HG03469 (cell line): ENCODE data around the gene RC3H2.
"Not testable (repeated sequence)": the region's sequence is repeated elsewhere in the genome, so short reads cannot be mapped to it uniquely, and the experiment has no call there.

ENCODE experiments used
- ATAC-seq: cut with Tn5 transposase; IDR thresholded peaks from one replicate; pipeline ENCODE4 v1.9.1; 2021; ENCODE audit warnings: mild to moderate bottlenecking, moderate library complexity, moderate number of reproducible peaks; ENCODE audit not compliant: unreplicated experiment

The RC3H2 gene

DNA sequence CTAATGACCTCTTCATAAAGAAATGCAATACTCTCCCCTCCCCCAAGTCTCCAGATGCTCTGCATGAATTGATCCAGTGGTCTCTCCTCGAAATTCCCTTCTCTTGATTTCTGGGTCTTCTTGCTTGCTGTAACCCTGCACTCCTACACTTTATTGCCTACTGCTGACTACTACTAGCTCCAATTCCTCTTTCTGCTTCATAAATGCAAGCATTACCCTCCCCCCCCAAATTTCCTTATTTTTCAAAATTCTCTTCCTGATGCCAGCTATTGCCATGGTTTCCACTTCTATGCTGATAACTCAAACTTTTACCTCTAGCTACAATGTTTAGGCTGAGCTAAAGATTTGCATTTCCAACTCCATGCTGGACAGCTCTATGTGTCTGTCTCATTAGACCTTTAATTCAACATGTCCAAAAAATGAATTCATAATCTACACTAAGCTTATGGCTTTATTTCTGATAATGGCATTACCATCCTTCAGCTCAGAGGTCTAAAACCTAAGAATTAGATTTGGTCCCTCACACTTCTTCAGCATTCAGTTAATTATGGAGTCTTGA is 24.7 kb upstream of the RC3H2 start:
- no peak for ATAC-seq

DNA sequence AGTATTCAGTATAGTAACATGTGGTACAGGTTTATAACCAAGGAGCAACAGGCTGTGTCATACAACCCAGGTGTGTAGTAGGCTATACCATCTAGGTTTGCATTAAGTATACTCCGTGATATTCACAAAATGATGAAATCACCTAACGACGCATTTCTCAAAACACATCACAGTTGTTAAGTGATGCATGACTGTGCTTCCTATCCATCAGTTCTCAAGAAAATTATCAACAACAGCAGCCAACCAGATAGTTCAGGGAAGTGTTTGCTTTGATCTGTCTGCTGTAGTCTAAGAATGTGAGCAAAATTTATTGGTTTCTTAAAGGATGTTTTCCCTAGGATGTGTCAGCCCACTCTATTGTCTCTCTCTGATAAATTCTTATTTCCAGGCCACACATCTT is 18.8 kb upstream of the RC3H2 start:
- ATAC-seq = no peak

DNA sequence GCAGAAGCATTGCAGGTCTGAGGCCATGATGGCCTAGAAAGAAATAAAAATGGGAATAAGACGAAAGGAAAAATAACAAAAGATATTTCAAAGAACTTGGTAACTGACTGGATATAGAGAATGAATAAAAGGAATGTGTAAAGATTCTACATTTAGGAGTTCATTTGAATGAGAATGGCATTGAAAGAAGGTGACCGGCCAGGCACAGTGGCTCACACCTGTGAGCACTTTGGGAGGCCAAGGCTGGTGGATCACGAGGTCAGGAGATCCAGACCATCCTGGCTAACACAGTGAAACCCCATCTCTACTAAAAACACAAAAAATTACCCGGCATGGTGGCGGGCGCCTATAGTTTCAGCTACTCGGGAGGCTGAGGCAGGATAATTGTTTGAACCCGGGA is 17.6 kb upstream of the RC3H2 start:
- ATAC-seq = no peak

DNA sequence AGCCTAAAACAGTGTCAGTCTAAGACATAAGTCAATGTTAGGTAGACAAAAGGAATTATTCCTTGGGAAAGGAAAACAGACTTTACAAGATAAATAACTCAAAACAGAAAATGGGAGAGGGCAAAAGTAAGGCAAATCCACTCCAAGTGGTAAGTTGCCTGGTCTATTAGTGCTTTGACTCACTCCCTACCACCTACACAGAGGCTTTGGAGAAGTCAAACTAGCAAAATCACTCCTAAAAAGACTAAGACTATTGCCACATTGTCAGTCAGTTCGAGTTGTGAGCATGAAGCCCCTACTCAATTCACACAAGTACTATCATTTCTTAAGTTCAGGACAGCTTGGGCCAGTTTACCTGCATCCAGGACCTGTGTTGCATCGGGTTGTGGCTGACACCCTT is 13.2 kb upstream of the RC3H2 start:
- ATAC-seq = no peak

DNA sequence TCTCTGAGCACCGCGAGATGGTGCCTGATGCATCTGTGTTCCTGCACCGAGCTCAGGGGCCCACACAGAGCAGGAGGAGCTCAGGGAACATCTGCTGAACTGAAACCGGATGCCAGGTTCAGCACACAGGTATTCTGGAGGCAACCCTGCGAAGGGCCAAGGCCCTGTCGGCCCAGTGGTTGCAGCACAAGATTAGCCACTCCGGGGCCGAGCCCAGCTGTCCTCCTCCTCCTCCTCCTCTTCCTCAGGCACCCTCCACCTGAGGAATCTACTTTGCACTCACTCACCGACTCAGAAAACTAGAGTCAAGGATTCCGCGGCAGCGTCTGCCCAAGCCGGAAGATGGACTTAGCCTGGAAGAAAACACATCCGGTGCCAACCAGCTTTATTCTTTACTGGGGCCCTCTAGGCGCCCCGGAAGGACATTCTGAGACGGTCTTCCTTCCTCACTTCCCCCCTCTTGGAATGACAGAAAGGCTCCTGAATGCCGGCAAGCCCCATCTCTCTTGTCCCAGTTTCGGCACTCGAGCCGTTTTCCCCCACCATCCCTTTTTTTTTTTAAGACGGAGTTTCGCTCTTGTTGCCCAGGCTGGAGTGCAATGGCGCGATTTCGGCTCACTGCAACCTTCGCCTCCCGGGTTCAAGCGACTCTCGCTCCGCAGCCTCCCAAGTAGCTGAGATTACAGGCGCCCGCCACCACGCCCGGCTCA is 8.0 kb upstream of the RC3H2 start, which contains the start of gene ZBTB6:
Gene ZBTB6 (minus strand): TSS at position 360 of the 710 bp plus-strand sequence. CDS start 1,251 bp downstream, outside the sequence.
- peak; percentile 88 for ATAC-seq

DNA sequence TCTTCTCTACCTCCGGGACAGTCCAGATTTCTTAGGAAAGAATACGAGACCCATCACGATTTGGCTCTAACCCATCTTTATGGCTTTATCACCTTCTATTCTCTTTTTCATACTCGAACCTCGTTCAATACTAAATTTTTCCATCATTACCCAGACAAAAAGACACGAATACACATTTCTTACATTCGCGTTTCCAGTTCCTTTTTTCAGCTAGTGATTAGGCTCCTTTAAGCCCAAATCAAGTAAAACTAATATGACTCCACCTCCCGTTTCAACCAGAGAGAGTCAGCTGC is 7.5 kb upstream of the RC3H2 start:
- no peak for ATAC-seq

DNA sequence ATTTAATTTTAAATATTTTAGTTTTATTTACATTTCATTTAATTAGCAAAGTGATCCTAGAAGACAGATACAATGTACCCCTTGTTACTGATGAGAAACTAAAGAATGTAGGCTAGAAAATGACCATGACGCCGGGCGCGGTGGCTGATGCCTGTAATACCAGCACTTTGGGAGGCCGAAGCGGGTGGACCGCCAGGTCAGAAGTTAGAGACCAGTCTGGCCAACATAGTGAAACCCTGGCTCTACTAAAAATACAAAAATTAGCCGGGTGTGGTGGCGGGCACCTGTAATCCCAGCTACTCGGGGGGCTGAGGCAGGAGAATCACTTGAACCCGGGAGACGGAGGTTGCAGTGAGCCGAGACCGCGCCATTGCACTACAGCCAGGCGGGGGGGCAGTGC is 963 bp upstream of the RC3H2 start:
- not testable (repeated sequence) for ATAC-seq

DNA sequence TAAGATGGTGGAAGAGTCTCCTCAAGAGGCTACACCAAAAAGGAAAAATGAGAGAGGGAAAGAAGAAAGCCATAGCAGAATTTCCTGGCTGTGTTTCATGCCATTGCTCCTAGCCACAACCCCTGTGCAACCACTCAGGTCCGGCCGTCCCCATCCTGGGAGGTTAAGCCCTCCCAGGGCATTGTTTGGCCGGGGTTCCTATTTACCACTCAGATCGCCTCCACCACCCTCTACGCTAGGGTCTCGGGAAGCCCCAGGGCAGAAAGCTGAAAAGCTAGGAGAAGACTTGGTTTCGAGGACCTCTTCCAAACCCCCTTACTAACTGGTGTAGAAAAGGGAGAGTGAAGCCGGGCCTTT is 715 bp downstream of the RC3H2 start:
- peak; percentile 4 for ATAC-seq

DNA sequence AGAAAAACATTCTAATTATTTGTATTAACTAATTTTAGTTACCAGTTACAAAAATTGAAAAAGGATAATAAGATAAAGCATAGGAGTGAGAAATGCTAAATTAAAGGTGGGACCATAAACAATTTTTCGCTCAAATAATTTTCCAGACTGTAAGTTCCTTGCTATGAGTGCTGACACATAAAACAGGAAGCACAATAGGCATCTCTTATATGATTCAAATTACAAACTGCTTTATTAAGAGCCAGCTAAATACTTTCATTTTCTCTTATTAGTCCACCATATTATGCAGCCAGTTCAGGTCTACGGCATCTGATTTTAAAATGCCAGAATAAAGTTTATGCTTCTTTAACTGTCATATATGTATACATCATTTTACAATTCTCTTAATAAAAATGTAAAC is 4.4 kb downstream of the RC3H2 start:
- no peak for ATAC-seq

DNA sequence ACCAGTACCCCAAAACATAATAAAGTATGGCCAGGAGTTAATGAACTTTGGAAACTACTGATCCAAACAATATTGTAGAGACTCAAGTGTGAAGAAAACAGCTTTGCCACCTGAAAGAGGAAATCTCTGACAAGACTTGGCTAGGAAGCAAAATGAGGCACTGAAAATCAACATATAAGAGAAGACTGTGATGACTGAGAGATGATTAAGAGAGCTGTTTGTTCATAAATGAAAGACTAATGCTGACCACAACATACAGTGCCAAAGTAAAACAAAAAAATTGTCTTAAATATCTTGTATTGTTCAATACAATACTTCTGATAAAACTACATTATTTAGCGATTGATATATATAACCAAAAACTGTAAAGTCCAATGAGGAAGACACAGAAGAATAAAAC is 7.2 kb downstream of the RC3H2 start:
- ATAC-seq = no peak

DNA sequence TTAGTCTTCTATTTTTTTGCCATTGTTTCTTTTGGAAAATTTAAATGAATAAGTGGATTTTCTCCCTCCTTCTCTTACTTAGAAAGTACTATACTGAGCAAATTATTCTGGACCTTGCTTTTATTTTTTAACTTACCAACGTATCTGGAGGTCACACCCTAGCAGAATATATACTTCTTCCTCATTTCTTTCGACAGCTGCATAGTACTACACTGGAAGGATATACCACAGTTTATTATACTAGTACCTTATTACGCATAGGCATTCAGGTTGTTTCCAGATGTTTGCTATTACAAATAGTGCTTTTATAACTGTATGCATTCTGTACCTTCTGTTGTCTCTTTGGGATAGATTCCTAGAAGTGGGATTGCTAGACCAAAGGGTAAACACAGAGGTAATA is 16.7 kb downstream of the RC3H2 start:
- no peak for ATAC-seq

DNA sequence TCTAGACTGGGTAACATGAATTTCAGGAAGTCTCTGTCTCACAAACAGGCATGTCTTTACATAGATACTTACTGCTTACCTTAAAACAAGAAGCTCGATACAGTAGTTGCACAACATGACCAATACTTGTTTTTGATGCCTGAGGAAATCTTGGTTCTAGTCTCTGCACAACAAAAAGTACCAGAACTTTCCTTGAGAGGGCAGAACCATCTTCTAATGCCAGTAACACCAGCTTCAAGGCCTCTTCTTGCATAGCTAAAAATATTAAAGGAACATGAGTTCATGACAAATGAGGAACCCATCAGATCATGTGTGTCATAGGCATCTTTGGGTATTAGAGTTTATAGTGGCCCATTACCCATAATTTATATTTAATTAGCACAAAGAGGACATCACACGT is 22.0 kb downstream of the RC3H2 start:
- no peak for ATAC-seq

DNA sequence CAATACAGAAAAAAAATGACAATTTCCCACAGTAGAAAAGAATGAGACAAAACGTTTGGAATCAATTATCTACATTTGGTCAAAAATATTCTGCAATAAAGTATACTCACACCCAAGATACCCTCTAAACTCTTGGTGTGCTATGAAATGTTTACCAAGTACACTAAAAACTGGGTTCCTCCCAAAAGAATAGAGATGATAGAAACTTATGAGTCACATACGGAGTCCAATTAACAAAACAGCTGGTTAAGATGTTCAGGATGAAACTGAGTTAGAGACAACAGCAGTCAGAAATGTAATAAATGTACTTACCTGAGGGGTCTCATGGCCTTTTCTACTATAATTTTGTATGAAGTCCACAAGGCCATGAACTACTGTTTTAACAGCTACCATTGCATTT is 25.7 kb downstream of the RC3H2 start:
- no peak for ATAC-seq

DNA sequence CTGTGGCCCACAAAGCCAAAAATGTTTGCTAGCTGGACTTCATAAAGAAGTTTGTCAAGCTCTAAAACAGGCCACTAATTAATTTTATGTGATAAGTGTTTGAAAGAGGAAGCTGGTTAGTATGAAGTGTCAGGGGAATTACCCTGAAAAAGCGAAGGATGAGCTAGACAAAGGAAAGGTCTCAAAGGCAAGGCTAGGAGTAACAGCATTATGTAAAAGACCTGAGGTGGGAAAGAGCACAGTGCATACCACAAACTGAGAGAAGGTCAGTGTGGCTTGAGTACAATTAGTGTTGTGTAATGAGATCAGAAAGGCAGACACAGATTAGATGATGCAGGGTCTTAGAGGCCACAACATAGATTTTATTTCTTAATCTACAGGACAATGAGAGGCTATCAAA is 29.6 kb downstream of the RC3H2 start:
- no peak for ATAC-seq

DNA sequence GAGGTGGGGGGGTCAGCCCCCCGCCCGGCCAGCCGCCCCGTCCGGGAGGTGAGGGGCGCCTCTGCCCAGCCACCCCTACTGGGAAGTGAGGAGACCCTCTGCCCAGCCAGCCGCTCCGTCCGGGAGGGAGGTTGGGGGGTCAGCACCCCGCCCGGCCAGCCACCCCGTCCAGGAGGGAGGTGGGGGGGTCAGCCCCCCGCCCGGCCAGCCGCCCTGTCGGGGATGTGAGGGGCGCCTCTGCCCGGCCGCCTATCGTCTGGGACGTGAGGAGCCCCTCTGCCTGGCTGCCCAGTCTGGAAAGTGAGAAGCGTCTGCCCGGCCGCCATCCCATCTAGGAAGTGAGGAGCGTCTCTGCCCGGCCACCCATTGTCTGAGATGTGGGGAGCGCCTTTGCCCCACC is 37.9 kb downstream of the RC3H2 start:
- ATAC-seq = not testable (repeated sequence)

DNA sequence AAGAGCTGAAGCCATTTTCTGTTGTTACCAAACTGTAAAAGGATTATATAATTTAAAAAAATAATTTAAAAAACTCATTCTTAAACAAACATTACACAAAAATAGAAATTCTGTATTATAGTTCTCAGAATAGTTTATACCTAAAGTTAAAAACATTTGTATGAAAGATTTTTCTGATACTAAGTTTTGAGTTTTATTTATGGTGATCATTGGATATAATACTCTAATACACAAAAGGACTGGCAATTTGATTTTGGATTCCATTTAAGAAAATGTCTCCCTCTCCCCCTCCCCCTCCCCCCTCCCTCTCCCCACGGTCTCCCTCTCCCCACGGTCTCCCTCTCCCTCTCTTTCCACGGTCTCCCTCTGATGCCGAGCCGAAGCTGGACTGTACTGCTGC is 39.1 kb downstream of the RC3H2 start:
- no peak for ATAC-seq

DNA sequence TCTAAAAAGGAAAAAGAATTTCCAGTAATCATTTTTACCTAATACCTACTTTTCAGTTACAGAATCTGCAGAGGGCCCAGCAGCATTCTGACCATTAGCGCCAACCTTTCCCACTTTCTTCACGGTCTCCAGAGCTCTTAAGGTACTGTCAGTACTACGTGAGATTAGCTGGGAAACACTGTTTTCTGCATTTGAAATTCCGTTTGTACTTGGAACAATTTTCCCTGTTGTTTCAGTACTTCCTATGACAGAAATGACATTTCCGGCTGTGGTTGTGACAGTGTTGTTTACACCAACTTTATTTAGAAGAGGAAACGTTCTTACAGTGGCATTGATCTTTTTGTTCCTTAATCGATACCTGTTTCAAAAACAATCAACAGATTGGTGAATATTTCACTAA is 39.9 kb downstream of the RC3H2 start:
- ATAC-seq = no peak

DNA sequence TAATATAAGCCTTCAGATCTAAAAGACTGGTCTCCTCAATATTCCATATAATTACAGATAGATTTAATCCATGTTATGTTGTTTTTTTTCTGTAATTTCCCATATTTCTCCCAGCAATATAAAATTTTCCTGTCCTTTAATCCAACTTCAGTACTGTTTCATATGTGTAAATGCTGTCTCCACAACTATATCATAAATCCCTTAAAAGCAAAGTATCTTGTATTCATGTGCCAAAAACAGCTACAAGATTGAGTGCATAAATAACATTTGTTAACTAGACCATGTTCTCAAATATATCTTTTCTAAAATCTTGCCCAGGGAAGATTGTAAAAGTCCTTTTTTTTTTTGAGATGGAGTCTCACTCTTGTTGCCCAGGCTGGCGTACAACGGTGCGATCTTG is 41.8 kb downstream of the RC3H2 start:
- ATAC-seq = no peak

DNA sequence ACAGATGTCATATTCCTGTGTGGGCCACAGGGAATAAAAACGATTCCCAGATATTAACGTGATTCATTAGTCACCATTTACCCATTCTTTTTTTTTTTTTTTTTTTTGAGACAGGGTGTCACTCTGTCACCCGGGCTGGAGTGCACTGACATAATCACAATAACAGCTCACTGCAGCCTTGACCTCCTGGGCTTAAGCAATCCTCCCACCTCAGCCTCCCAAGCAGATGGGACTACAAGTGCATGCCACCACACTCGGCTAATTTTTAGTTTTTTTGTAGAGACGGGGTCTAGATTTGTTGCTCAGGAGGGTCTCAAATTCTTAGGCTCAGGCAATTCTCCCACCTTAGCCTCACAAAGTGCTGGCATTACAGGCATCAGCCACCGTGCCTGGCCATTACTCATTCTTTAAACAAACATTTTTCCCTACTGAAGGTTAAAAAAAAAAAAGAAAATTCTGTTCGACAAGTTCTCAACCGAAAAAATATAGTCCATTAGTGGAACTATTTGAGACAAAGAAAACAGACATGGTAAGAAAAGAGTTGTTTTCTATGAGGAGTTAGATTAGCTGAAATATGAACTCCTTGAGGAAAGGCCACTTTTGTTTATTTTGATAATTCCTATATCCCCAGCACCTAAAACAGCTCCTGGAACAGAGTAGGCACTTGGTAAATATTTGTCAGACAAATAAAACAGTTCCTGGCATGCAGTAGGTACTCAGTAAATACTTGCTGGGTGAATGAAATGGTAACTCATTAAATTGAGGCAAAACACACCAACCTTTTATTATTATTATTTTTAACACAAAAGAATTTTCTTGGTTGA is 44.6 kb downstream of the RC3H2 start:
- no peak for ATAC-seq

DNA sequence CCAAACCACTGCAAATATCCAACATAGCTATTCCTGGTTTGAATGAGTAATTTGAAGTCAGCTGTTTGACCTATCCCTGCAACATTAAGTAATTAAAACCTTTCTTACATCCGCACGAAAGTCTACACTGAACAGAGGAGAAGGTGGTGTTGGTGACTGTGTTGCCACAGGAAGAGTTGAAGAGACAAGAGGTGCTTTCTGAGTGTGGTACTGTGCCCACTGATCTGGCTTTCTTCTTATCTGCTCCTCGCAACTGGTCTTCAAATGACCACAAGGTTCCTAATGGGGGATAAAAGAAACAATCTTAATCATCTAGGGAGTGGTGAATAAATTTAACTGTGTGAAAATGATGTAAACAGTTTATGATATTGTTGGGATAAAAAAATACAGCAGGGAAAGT is 47.3 kb downstream of the RC3H2 start:
- no peak for ATAC-seq

DNA sequence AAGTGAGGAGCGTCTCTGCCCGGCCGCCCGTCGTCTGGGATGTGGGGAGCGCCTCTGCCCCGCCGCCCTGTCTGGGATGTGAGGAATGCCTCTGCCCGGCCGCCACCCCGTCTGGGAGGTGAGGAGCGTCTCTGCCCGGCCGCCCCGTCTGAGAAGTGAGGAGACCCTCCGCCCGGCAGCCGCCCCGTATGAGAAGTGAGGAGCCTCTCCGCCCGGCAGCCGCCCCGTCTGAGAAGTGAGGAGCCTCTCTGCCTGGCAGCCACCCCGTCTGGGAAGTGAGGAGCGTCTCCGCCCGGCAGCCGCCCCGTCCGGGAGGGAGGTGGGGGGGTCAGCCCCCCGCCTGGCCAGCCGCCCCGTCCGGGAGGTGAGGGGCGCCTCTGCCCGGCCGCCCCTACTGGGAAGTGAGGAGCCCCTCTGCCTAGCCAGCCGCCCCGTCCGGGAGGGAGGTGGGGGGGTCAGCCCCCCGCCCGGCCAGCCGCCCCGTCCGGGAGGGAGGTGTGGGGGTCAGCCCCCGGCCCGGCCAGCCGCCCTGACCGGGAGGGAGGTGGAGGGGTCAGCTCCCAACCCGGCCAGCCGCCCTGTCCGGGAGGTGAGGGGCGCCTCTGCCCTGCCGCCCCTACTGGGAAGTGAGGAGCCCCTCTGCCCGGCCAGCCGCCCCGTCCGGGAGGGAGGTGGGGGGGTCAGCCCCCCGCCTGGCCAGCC is 52.9 kb downstream of the RC3H2 start:
- not testable (repeated sequence) for ATAC-seq
